Right atrium auricular region (tissue), 2 donors: ENCODE results near the gene LUZP1. TPM values are rescaled to one million over a fixed set of nuclear protein-coding genes. Genes with fewer than 3 reads are reported as not detected.

Source experiments
- DNase-seq: peaks from one replicate; pipeline ENCODE4 v3.0.0-alpha.2; 2019; ENCODE audit warnings: low spot score
- H3K27ac ChIP-seq, 2 donors: fragments of 200-600 bp; sonication (generic); 1 replicate in 1 of 2; 2 replicates in 1 of 2; pipeline ENCODE4 v1.5.1; 2016 to 2019
- H3K27me3 ChIP-seq, 2 donors: fragments of 200-600 bp; sonication (generic); one replicate each; pipeline versions ENCODE4 v1.5.1 to v1.6.0; 2017 to 2019
- H3K36me3 ChIP-seq: fragments of 200-600 bp; sonication (generic); one replicate; pipeline ENCODE4 v1.5.1; 2016
- H3K4me1 ChIP-seq, 2 donors: fragments of 200-600 bp; sonication (generic); one replicate each; pipeline versions ENCODE4 v1.5.1 to v1.6.0; 2017 to 2019
- H3K4me3 ChIP-seq, 2 donors: fragments of 200-600 bp; sonication (generic); 1 replicate in 1 of 2; 2 replicates in 1 of 2; pipeline ENCODE4 v1.5.1; 2017 to 2019; ENCODE audit warnings: mild to moderate bottlenecking in 1 of 2, moderate library complexity in 1 of 2
- H3K9me3 ChIP-seq, 2 donors: fragments of 200-600 bp; sonication (generic); one replicate each; pipeline ENCODE4 v1.5.1; 2019
- total RNA-seq, 2 donors: library from RNA; depleted of rRNA; stranded (reverse); fragments of >200 nt; gene quantifications; one replicate each; pipeline ENCODE4 v1.1.0, GENCODE V29; 2016
- TF ChIP-seq, protein P1 (sequence below), 2 donors: fragments of 200-600 bp; sonication (generic); IDR thresholded peaks; one replicate each; pipeline ENCODE4 v1.5.1; 2019; ENCODE audit warnings: antibody characterized with exemption in 2 of 2

The LUZP1 gene
- total RNA-seq, 2 donors from 2014 or later, result 28.7 to 29.3 TPM

DNA sequence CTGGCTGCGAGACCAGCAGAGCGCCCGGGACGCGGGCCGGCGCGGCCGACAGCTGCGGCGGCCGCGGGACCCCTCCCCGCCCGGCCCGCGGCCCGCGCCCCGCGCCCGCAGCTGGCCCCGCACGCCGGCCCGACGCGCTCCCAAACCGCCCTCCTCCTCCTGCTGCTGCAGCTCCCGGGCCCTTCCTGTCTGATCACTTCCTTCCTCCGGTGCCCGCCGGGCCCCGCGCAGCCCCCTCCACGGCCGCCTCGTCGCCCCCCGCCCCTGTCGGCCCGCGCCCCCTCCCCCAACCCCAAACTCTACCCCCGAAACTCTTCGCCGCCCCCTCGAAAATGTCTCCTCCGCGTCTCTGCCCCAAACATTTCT lies 594 bp downstream of the LUZP1 start:
- Histone ChIP-seq H3K27me3 (no peaks in the 10 kb centered on the region), H3K36me3 (no peaks in the 10 kb centered on the region), H3K4me1 (peaks cover 0 to 46% of the 10 kb centered on the region in 2 donors), H3K9me3 (no peaks in the 10 kb centered on the region), H3K4me3 (peak overlapping the region; percentile 64 to 90), H3K27ac (peak overlapping the region; percentile 90 to 97)
- peak; percentile 43 for DNase-seq
- TF ChIP-seq, protein P1, sequence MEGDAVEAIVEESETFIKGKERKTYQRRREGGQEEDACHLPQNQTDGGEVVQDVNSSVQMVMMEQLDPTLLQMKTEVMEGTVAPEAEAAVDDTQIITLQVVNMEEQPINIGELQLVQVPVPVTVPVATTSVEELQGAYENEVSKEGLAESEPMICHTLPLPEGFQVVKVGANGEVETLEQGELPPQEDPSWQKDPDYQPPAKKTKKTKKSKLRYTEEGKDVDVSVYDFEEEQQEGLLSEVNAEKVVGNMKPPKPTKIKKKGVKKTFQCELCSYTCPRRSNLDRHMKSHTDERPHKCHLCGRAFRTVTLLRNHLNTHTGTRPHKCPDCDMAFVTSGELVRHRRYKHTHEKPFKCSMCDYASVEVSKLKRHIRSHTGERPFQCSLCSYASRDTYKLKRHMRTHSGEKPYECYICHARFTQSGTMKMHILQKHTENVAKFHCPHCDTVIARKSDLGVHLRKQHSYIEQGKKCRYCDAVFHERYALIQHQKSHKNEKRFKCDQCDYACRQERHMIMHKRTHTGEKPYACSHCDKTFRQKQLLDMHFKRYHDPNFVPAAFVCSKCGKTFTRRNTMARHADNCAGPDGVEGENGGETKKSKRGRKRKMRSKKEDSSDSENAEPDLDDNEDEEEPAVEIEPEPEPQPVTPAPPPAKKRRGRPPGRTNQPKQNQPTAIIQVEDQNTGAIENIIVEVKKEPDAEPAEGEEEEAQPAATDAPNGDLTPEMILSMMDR (IDR thresholded peaks at IDR 0.05), result no peak

DNA sequence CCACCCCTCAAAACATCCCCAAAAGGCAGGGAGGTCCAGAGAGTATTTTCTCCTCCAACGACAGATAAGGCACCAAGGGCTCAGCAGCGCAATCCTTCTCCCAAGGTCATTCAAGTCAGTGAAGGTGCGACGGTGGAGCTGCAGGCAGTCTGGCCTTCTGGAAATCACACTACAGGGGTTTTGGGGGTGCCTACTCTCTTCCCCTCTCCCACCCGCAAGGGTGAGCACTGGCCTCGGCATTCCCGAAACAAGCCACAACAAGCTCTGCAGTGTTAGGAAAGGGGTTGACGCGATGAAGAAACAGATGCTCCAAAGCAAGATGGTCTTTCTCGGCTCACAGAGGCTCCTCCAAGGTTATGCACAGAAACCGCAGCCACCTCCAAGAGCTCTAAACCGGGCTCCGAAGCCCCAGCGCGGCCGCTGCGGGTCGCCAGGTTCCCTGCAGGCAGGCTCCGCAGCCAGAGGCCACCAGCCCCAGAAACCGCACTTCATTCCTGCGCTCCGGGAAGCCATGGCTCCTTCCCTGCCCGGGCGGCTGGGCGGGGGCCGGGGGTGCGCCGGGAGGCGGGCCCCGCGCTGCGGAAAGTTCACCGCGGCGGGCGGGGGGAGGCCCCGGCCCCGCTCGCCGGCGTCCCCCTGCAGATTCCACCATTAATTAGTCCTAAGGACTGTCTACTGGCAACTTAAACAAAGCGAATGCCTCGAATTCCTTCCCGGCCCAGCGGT lies 1.1 kb downstream of the LUZP1 start:
- DNase-seq, result peak; percentile 60
- H3K9me3 ChIP-seq, result no peaks in the 10 kb centered on the region
- TF ChIP-seq, protein P1 (IDR thresholded peaks at IDR 0.05), result no peak
- H3K4me1 ChIP-seq, result peaks cover 0 to 51% of the 10 kb centered on the region in 2 donors
- peak overlapping the region; percentile 90 to 97 for H3K27ac ChIP-seq
- peak overlapping the region; percentile 64 to 90 for H3K4me3 ChIP-seq
- no peaks in the 10 kb centered on the region for H3K36me3 ChIP-seq
- H3K27me3 ChIP-seq, result no peaks in the 10 kb centered on the region

DNA sequence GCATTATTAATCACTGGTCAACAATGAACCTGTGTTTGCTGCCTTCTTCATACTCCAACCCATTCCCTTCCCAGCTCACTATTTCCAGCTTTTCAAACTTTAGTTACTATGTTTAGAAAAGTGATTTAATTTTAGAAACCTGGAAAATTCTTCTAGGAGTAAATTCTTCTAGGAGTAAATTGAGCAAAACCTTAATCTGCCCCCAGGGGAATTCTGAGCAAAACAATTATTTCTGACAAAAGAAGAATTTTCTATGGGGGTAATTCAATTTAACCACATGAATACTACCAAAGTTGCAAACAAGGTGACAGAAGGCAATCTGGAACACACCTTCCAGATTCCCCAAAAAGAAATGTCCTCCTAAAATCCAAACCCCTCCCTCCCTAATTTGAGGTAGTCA lies 1.8 kb downstream of the LUZP1 start:
- H3K27ac ChIP-seq, result peak overlapping the region; percentile 90 to 97
- peak overlapping the region; percentile 64 to 90 for H3K4me3 ChIP-seq
- H3K27me3 ChIP-seq, result no peaks in the 10 kb centered on the region
- no peak for DNase-seq
- no peaks in the 10 kb centered on the region for H3K9me3 ChIP-seq
- H3K4me1 ChIP-seq, result peaks cover 0 to 51% of the 10 kb centered on the region in 2 donors
- TF ChIP-seq, protein P1 (IDR thresholded peaks at IDR 0.05), result no peak
- no peaks in the 10 kb centered on the region for H3K36me3 ChIP-seq

DNA sequence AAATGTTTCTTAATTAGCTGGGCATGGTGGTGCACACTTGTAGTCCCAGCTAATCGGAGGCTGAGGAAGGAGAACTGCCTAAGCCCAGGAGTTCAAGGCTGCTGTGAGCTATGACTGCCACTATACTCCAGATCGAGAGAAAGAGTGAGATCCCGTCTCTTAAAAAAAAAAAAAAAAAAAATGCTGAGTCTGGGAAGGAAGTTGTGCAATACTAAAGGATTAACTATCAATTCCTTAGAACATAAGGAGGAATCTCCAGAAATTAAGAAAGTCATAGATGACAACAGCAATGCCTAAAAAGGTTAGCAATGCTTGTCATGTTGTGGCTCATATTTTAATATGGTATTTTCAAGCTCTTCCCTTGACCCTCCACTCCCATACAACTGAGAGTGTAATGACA lies 5.3 kb downstream of the LUZP1 start:
- H3K27ac ChIP-seq, result no peak overlapping the region
- H3K4me1 ChIP-seq, result peaks cover 0 to 48% of the 10 kb centered on the region in 2 donors

DNA sequence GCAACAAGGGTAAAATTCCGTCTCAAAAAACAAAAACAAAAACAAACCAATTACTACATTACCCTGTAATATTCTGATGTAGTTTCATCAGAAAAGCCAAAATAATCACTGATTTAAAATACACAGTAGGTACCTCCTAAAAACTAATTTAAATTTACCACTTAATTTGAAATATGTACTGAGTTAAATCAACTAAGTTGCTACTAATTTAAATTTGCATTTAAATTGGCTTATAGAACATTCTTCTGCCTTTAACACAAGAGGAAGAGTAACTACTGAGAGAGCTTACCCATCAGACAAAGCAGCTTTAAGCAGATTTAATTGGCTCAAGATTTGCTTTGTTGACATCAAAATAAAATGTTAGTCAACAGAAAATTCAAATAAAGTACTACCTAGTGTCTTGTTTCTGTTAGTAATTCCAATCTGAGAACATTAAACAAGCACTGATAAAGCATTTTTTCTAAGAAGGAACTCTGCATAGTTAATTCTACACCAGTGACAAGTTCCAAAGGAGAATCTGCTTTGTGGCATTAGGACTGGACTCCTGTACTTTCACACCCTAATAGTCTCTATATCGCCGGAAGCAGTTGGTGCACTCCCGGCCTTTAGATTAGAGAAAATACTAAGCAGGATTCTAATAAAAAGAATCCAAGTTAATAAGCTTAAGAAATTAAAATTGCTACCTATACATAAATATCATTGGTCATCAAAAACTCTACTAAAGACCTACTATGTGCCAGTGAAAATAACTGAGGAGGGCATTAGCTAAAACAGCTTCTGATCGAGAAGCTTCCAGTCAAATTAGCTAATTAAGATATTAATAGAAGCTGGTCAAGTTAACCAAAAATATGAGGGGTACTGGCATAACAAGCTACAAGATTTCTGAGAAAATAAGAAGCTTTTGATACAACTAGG lies 8.4 kb downstream of the LUZP1 start:
- Histone ChIP-seq H3K27me3 (no peaks in the 10 kb centered on the region), H3K36me3 (no peaks in the 10 kb centered on the region), H3K9me3 (no peaks in the 10 kb centered on the region), H3K4me3 (no peak overlapping the region), H3K4me1 (peaks cover 0 to 41% of the 10 kb centered on the region in 2 donors), H3K27ac (no peak overlapping the region)
- no peak for DNase-seq
- TF ChIP-seq, protein P1 (IDR thresholded peaks at IDR 0.05), result no peak

More for the DNA sequence above, 5.3 kb downstream of the LUZP1 start:
- TF ChIP-seq, protein P1 (IDR thresholded peaks at IDR 0.05), result no peak
- Histone ChIP-seq H3K36me3 (no peaks in the 10 kb centered on the region), H3K9me3 (no peaks in the 10 kb centered on the region), H3K27me3 (no peaks in the 10 kb centered on the region), H3K4me3 (no peak overlapping the region)
- DNase-seq, result no peak
